GM19395 (cell line): Measurements from ENCODE around the gene TH.

Experiments used
- ATAC-seq: cut with Tn5 transposase; IDR thresholded peaks from one replicate; pipeline ENCODE4 v1.9.1; 2021; ENCODE audit warnings: mild to moderate bottlenecking, moderate library complexity; ENCODE audit not compliant: unreplicated experiment

The TH gene

DNA sequence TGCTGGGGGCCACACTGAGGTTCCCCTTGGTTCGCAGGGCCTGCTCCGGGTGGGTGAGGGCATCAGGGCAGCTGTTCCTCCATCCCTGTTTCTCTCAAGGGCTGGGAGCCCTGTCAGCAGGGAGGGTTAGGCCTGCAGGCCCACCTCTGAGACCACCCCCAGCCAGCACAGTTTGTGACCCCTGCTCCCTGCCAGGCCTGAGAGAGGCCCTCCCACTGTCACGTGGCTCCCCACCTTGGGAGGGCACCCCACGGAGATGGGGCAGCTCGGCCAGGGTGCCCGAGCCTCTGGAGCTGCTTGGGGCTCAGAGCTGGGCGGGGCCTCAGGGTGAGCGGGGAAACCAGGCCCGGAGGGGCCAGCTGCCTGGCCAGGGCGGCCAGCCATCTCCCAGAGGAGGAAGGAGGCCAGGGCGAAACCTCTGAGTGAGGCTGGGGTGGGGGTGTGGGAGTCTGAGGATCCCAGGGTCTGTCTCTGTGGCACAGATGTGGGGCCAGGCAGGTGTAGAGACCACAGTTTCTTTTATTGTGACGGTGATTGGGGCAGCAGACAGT, 8.1 kb downstream of the TH start:
- ATAC-seq = no peak

DNA sequence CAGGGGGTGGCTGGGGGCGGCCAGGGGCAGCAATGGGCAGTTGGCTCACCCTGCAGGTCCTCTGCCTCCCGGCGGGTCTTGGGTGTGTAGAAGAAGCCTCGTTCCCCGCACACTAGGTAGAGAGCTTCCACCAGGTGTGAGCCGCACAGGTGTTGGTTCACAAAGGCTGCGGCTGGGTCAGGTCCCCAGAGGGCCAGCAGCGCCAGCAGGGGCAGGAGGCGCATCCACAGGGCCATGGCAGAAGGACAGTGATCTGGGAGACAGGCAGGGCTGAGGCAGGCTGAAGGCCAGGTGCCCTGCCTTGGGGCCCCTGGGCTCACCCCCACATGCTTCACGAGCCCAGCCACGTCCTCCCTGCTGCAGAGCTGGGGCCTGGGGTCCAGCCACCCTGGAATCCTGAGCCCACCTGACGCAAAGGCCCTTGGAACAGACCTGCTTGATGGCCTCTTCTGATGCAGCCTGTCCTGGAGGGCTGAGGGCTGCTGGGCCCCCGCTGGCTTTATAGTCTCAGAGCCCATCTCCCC, 10.8 kb downstream of the TH start, which contains the start of gene INS:
Gene INS (minus strand): TSS at position 474 of the 524 bp plus-strand sequence. CDS start 238 bp downstream, at position 236.
- ATAC-seq = no peak

DNA sequence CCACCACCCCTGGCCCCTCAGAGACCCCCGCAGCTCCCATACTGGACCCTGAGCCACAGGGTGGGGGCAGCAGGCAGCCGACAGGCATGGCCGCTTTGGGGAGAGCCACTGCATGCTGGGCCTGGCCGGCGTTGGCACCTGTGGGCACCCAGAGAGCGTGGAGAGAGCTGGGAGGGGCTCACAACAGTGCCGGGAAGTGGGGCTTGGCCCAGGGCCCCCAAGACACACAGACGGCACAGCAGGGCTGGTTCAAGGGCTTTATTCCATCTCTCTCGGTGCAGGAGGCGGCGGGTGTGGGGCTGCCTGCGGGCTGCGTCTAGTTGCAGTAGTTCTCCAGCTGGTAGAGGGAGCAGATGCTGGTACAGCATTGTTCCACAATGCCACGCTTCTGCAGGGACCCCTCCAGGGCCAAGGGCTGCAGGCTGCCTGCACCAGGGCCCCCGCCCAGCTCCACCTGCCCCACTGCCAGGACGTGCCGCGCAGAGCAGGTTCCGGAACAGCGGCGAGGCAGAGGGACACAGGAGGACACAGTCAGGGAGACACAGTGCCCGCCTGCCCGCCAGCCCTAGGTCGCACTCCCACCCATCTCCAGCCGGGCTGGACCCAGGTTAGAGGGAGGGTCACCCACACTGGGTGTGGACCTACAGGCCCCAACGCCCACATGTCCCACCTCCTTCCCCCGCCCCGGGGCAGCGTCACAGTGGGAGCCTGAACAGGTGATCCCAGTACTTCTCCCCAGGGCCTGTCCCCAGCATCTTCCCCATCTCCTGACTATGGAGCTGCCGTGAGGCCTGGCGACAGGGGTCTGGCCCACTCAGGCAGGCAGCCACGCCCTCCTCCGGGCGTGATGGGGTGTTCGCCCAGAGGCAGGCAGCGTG, 11.8 kb downstream of the TH start:
- no peak for ATAC-seq

DNA sequence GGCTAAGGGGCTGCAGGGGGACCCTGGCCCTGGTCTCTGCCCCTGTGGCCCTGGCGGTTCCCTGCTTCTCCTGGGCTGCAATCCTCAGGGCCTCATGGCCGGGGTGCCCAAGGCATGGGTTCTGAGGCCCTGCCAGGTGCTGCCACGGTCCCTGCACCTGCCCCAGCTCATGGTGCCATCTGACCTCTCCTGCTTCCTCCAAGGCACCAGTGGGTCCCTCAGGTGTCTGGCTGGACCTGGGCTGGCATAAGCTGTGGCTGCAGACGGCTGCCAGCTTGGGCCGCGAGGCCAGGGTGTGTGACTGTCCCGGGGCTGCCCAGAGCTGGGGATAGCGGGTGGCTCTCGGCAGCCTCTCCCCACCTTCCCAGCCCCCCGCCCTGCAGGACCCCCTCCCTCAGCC, 12.6 kb downstream of the TH start:
- ATAC-seq = no peak

DNA sequence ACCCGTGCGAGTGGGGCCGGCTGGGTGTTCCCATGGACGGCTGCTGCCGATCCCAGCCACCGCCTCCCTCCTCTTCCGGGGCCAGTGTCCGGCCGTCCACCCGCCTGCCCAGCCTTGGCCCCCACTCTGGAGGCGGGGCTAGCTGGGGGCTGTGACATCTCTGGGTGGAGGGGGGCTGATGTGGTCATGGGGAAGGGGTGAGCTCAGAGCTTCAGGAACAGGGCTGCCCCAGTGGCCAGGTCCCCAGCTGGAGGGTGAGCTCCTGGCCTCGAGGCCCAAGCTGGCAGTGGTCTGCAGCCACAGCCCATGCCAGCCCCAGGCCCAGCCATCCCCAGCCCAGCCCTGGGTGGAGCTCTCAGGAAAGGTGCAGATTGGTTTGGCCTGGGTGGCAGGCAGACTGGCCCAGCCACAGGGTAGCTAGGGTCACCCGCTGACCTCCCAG, 13.3 kb downstream of the TH start:
- no peak for ATAC-seq

DNA sequence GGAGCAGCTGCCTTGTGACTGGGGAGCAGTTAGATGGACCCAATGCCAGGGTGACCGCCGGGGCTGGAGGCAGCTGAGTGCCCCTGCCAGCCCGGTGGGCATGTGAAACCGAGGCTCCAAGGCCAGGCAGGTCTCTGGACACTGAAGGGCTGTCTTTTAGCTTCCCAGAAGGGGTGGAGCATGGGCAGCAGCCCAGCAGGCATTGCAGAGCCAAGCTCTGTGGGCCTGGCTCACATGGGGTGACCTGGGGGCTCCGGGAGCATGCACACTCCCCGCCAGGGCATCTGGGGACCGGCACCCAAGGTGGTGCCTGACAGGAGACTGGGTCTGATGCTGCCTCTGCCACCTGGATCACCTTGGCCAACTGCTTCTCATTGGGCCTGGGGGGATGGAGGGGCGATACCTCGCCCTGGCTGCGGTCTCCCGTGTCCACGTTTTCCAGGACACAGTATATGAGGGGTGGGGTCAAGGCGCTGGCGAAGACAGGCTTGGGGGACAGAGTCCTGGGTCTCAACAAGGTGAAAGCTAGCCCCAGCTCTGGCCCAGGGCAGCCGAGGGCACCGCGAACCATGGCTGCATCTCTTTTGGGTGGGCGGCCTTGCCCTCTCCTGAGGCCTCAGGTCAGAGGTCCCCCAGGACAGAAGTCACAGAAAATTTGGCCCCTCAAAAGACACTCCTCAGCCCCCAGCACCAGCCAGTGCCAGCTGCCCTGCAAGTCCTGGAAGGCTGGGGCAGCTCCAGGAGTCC, 14.1 kb downstream of the TH start:
- ATAC-seq = no peak

DNA sequence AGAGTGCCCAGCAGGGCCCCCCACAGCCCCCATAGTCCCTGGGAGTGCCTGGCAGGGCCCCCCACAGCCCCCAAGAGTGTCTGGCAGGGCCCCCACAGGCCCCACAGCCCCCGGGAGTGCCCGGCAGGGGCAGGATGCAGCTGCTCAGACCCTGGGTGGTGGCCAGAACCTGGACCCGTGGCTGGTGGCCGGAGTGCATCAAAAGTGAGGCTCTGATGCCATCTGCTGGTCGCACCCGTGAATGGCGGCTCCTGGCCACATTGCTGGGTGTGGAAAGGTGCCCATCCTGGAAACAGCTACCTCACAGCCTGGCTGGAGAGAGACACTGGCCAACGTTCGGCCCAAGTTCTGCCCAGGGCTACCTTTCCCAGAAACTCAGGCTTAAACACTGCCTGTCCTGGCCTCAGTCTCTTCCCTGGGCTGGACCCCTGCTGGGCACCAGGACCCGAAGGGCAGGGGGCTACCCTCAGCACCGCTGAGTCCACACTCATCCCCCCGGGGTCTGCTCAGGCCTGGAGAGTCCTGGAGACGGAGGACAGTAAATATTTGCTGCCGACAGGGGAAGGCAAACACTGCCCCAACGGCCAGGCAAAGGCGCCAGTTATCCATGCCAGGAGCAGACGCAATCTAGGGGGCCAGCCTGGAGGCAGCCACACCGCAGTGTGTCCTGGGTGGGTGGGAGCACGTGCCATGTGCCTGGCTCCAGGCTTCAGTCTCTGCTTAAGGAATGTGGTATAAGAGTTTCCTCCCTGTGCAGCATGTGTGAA, 15.0 kb downstream of the TH start:
- ATAC-seq = no peak

DNA sequence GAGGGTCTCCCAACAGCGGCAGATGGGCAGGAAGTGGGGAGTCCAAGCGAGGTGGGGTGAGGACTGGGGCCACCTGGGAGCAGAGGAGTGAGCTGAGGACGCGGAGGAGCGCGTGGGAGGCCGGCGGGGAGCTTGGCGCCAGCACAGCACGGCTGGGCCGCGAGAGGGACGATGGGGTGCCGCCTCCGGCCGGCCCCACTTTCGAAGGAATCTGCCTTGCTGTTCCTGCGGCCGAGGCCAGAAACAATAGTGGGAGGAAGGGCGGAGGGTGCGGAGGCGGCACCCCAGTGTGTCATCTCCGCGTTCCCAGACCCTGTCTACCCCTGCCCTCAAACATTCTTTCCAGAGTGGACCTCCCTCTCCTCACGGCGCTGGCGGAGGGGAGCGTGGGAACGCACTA, 16.1 kb downstream of the TH start:
- ATAC-seq = no peak

DNA sequence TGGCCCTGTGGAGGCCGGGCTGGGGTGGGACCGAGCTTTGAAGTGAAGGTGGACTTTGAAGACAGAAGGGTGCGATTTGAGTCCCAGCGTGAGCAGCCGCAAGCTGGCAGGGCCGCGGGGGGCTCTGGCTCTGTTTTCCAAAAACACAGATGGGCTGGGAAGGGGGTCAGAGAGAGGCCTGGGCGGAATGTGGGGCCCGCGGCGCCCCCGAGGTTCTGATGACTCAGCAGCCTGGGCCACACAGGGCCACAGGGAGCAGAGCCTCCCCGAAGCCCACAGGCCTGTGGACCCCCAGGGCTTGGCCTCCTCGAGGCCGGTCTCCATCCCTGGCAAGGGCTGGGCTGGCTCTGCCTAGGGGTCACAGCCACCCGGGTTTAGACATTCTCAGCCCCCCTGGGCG, 16.7 kb downstream of the TH start:
- ATAC-seq = no peak

DNA sequence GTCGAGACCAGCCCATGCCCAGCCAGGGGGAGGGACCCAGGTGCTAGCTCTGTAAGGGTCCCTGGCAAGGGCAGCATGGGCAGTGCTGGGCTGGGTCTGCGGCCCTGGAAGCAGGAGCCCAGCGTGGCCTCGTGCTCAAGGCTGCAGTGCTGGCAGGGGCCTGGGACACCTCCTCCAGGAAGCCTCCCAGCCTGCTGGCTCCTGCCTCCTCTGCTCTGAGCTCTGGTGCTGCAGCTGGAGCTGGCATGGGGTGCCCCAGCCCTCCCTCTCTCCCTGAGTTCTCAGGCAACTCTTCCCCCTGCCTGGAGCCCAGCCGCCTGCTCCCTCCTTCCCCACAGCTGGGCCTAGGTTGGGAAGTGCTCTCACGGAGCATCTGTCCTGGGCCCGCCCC, 17.4 kb downstream of the TH start:
- ATAC-seq = no peak

DNA sequence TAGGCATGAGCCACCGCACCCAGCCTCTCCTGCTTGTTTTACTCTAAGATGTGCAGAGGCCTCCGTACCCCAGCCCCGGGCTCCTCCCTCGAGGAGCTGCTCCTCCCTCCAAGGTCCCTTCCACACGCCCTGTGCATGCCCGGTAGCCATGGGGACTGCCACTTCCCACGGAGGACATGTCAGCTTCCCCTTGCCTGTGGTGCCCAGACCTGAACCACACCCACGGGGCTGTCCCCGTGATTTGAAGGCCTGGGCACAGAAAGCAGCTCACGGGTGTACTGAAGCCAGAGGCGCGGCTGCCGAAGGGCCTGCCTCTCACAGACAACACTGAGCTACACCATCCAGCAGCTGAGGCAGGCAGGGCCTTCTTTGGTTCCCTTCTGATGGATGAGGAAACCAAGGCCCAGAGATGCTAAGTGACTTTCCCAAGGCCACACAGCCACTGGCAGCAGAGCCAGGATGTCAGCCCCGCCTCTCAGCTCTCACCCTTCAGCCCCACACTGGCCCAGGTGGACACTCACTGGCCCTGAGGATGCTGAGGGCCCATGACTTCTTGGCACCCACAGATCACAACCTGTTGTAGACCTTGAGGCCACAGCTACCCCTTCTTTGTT, 17.9 kb downstream of the TH start:
- ATAC-seq = no peak

DNA sequence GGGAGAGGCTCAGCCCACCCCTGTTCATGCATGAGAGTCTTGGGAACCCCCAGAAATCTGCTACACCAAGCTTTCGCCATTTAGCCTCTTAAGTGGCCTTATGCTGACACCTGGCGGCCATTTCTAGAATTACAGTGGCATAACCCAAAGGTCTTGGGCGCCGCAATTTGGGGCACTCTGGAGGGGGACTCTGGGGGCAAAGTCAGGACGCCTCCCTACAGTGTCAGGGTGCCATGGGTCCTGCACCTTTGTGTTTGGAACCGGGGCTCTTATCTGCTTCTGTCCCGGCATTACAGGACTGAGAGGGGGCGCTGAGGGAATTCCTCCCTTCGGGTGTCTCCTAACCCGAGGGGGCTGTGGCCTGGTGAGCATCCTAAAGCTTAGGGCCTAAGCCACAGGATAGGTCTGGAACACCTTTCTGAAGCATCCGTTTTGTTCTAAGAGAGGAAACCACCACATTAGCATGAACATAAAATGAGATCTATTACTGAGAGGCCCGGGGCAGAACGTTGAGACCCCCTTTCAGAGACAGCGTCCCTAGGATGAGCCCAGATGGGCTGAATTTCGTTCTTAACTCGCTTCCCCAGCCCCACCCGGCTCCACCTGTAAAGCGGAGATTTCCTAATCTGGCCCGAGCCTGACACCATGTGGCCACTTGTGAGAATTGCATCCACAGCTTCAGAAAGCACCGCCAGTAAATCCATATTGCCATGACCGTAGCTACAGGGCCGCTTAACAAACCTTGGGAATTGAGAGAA, 19.9 kb downstream of the TH start:
- no peak for ATAC-seq

DNA sequence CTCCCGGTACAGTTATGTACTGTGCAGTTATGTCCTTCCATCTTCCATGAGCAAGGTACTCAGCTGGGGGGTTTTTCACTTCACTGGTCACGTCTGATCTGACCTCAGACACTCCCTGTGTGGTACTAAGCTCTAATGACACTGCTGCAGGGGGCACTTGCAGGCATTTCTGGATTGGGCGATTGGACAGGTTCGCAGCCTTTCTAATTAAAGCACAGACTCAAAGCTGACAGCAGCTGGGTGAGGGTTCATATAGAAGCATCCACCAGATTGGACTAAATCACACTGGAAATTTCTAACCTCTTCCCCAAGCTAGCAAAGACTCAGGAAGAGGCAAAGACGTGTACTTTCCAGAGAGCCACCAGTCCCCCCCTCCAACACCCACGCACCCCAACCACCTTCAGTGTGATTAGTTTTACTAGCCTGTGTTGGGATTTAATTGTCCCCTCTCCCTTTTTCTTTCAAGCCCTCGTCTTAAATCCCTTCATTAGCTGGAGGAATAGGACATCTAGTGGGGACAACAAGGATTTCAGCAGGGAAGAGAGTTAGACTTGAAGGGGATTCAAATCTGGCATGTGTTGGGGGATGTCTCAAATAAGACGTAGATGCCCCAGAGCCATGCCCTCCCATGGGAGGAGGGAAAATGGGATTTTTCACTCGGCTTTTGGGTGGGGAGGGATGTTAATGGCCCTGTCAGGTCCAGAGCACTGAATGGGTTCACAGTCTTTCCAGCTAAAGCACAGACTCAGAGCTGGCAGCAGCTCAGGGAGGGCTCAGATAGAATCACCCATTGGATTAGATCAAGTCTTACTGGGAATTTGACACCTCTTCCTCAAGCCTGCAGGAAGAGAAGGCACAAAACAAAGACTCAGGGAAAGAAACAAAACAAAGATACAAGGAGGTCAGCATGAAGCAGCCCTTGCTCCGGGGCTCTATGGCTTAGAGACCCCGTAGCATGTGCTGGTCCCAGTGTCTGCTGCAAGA, 21.5 kb downstream of the TH start:
- no peak for ATAC-seq

DNA sequence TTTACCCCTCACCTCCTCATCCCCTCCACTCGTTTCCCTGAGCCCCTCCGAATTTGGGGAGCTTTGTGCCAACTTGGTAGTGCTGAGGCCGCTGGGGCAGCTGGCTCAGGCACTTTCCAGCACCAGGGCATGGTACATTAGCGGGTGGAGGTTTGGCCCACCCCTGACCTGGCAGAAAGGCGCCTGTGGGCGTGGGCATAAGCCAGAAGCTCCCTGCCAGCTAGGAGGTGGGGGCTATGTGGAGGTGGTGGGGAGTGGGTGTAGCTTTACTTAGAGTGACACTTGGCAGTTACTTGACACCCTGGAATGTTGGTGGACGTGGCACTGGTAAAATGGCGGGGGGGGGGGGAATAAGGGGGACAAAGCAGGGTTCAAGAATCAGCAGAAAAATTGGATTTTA, 22.2 kb downstream of the TH start:
- no peak for ATAC-seq

DNA sequence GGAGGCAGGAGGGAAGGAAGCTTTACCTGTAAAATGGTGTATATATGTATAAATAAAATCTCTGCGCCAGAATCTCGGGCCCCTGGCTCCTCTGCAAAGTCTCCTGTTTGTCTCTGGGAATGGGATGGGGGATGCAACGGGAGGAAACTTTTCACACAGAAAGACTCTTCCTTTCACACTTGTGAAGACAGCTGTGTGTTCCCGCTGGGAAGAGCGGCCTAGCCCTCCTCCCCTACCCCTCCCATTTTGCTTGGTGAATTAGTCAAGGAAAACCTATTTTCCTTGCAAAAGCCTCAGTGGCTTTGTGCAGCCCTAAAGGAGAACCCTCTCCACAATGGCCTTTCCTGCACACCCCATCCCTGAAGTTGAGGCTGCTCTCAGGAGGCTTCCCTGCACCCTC, 23.0 kb downstream of the TH start:
- no peak for ATAC-seq

DNA sequence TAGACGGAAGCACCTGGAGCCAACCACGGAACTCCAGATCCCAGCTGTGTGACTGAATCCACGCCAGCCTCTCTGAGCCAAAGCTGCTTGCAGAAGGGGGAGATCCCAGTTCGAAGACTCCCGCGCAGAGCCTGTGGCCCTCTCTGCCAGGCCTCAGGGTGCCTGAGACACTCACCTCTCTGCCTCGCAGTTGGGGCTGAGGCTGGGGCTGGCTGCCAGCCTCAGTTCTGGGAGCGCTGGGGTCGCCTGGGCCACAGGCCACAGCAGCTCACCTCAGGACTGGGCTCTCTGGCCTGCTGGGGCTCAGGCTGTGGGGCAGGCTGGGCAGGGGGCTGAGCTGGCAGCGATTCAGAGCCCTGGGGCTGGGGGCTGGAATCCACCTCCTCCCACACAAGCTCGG, 24.2 kb downstream of the TH start:
- no peak for ATAC-seq

DNA sequence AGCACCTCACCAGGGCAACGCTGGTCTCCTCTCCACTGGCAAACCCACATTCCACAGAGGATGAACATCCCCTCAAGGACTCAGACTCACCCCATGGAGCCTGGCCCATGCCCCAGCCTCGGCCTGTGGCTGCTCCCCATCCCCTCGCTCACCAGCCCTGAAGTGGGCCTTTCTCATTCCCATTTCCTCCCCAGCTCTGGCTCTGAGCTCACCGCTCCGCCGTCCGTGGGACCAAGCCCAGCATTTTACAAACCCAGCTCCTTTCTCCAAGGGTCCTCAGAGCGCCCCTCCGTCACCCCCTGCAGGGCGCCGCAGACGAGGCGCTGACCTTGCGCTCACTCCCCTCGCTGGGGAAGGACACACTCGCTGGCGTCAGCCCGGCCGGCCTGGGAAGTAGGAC, 25.6 kb downstream of the TH start:
- no peak for ATAC-seq

DNA sequence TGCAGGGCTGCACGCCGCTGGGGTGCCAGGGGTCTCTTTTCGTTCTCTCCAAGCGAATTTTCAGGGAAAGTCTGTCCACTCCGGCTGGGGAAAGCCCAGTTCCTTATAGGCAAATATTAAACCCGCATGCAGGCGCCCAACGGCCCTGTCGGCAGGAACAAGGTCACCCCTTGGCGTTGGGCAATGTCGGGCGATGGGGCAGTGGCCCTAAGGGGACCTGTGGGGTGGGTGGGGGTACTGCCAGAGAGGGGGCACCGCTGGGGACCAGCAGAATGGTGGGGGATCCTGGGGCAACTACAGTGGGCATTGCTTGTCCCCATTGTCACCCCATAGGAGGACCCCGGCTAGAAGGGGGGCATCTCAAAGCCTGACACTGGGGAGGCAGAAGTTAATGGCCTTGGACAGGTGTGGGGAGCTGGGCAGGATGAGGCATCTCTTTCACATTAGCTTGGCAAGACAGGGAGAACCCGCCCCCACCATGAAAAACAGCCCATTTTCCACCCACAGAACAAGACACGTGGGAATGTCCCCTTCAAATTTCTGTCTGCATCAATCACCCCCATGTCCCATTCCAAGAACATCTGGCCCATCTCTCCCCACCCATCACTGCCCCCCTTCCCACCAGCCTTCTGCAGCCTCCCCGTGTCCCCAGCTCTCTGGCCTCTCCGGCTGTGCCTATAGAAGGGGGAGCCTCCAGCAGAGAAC, 26.9 kb downstream of the TH start:
- no peak for ATAC-seq
